Prostate gland (tissue), 2 donors: ENCODE measurements around the gene ERI3. TPM values are rescaled to one million over a fixed set of nuclear protein-coding genes. Genes with fewer than 3 reads are reported as not detected.
A peak's percentile ranks its signal among the peaks of the same experiment; 100 is the strongest.

ENCODE experiments used
- DNase-seq: peaks from one replicate; pipeline ENCODE4 v3.0.0-alpha.2; 2019; ENCODE audit warnings: low spot score
- H3K27ac ChIP-seq, 2 donors: fragments of 200-600 bp; sonication (generic); 2 replicates each; pipeline ENCODE4 v1.5.1; 2017 to 2019
- H3K27me3 ChIP-seq: fragments of 200-600 bp; sonication (generic); replicated peaks from 2 replicates; pipeline ENCODE4 v1.5.1; 2019; ENCODE audit not compliant: insufficient read depth
- H3K36me3 ChIP-seq, 2 donors: fragments of 200-600 bp; sonication (generic); 1 replicate in 1 of 2; 2 replicates in 1 of 2; pipeline versions ENCODE4 v1.5.1 to v1.8.1; 2017 to 2019
- H3K4me1 ChIP-seq: fragments of 200-600 bp; sonication (generic); replicated peaks from 2 replicates; pipeline ENCODE4 v1.5.1; 2019
- H3K4me3 ChIP-seq, 2 donors: fragments of 200-600 bp; sonication (generic); 2 replicates each; pipeline ENCODE4 v1.5.1; 2017 to 2019
- H3K9me3 ChIP-seq: fragments of 200-600 bp; sonication (generic); 2 replicates; pipeline ENCODE4 v1.5.1; 2017
- POLR2A ChIP-seq: fragments of 450-650 bp; IDR thresholded peaks from one replicate; pipeline ENCODE4 v1.6.1; 2016; ENCODE audit warnings: antibody characterized with exemption, mild to moderate bottlenecking
- POLR2AphosphoS5 ChIP-seq: sonication (generic); formaldehyde crosslinking; IDR thresholded peaks from one replicate; pipeline ENCODE4 v1.6.1; 2017; ENCODE audit warnings: antibody characterized with exemption
- WGBS: methylation state at CpG from one replicate; pipeline ENCODE4 v1.1.5; 2018; 5-methylcytosine and 5-hydroxymethylcytosine counted together
- intact Hi-C: fragments of 100-400 bp; cut with DNase I; formaldehyde crosslinking; loops from one replicate; pipeline ENCODE4 v1.14.2; 2022
- total RNA-seq, 2 donors: library from RNA; depleted of rRNA; stranded (reverse); fragments of >200 nt; gene quantifications; one replicate each; pipeline ENCODE4 v1.1.0, GENCODE V29; 2016
- TF ChIP-seq, protein P1 (sequence below), 4 experiments: fragments of 200-600 bp in 2 of 4; fragments of 450-650 bp in 2 of 4; sonication (generic) in 2 of 4; IDR thresholded peaks; 1 replicate in 3 of 4; 2 replicates in 1 of 4; pipeline ENCODE4 v1.5.1; 2016 to 2019; ENCODE audit warnings: antibody characterized with exemption in 4 of 4, mild to moderate bottlenecking in 2 of 4, moderate library complexity in 2 of 4

ERI3 gene
- total RNA-seq, 2 donors from 2014 or later: 84.0 to 114 TPM

DNA sequence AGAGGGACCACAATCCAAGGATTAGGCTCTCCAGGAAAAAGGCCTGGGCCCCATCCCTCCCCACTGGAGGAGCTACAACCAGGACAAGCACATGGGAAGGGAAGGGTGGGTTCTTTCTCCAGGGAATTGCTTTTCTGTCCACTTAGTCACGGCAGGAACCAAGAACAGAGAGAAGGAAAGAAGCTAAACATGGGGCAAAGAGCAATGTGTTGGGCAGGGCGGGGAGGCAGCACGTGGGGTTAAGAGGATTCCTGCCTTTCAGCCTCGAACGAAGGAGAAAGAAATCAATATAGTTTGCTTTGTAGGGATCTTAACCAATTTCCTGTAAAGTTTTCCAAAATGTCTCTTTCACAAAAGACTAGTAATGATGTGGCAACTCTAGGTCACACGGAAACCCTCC lies 21.7 kb downstream of the ERI3 start:
- no peaks in the 10 kb centered on the region for H3K4me1 ChIP-seq
- no peak overlapping the region for H3K27ac ChIP-seq
- no peaks in the 10 kb centered on the region for H3K9me3 ChIP-seq
- no peaks in the 10 kb centered on the region for H3K36me3 ChIP-seq
- H3K4me3 ChIP-seq: no peak overlapping the region
- intact Hi-C loops: no loop called here
- H3K27me3 ChIP-seq: no peaks in the 10 kb centered on the region
- TF ChIP-seq POLR2A (no peak), POLR2AphosphoS5 (no peak)
- TF ChIP-seq, protein P1, sequence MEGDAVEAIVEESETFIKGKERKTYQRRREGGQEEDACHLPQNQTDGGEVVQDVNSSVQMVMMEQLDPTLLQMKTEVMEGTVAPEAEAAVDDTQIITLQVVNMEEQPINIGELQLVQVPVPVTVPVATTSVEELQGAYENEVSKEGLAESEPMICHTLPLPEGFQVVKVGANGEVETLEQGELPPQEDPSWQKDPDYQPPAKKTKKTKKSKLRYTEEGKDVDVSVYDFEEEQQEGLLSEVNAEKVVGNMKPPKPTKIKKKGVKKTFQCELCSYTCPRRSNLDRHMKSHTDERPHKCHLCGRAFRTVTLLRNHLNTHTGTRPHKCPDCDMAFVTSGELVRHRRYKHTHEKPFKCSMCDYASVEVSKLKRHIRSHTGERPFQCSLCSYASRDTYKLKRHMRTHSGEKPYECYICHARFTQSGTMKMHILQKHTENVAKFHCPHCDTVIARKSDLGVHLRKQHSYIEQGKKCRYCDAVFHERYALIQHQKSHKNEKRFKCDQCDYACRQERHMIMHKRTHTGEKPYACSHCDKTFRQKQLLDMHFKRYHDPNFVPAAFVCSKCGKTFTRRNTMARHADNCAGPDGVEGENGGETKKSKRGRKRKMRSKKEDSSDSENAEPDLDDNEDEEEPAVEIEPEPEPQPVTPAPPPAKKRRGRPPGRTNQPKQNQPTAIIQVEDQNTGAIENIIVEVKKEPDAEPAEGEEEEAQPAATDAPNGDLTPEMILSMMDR (IDR thresholded peaks at IDR 0.05): no peak
- no peak for DNase-seq
- 92% methylated on average over 6 of the region's 6 CpGs for WGBS

DNA sequence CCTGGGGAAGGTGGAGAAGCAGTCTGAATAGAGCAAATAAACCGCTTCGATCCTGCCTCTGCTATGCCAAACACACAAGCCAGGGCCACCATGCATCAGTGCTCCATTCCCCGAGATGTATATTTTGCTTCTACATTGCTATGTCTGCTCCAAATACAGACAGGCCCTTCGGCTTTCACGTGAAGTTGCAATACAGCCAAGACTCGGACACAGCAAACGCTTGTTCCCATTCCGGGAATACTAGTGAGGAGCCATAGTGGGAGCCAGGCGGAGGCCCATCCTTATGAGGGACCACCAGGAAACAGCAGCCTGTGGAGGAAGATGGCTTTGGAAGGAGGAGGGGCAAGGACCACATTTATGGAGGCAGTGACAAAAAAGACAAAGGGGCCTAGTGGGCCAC lies 22.6 kb downstream of the ERI3 start:
- TF ChIP-seq, protein P1 (IDR thresholded peaks at IDR 0.05): no peak
- no peak for TF ChIP-seq POLR2AphosphoS5
- no peak for TF ChIP-seq POLR2A
- DNase-seq: no peak
- Histone ChIP-seq H3K27ac (no peak overlapping the region), H3K9me3 (no peaks in the 10 kb centered on the region), H3K4me3 (no peak overlapping the region), H3K4me1 (peaks cover 3% of the 10 kb centered on the region), H3K27me3 (no peaks in the 10 kb centered on the region), H3K36me3 (no peaks in the 10 kb centered on the region)
- WGBS: 87% methylated on average over 9 of the region's 9 CpGs
- intact Hi-C loops: no loop called here

DNA sequence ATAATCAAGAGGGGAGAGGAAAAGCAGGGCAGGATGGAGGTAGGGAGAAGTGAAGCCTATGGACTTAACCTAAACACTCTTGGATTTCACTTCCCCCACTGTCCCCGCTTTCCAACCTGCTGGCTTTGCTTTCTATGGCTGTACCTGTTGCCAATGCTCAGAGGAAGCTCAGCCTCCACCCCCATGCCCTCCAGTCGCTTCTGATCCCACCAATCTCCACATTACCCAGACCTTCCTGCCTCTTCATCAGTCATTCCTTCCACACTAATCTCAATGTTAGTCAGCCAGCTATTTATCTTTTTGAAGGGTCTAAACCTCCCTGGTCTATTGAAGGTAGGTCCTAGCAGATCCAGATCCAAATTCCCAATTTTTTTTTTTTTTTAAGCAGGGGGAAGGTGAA lies 24.1 kb downstream of the ERI3 start:
- H3K4me1 ChIP-seq: peaks cover 8% of the 10 kb centered on the region
- H3K9me3 ChIP-seq: no peaks in the 10 kb centered on the region
- no peaks in the 10 kb centered on the region for H3K36me3 ChIP-seq
- H3K4me3 ChIP-seq: no peak overlapping the region
- no peak for DNase-seq
- no peaks in the 10 kb centered on the region for H3K27me3 ChIP-seq
- H3K27ac ChIP-seq: no peak overlapping the region
- intact Hi-C loops: no loop called here
- TF ChIP-seq, protein P1 (IDR thresholded peaks at IDR 0.05): no peak
- TF ChIP-seq POLR2AphosphoS5 (no peak), POLR2A (no peak)
- 98% methylated on average over 2 of the region's 2 CpGs for WGBS

DNA sequence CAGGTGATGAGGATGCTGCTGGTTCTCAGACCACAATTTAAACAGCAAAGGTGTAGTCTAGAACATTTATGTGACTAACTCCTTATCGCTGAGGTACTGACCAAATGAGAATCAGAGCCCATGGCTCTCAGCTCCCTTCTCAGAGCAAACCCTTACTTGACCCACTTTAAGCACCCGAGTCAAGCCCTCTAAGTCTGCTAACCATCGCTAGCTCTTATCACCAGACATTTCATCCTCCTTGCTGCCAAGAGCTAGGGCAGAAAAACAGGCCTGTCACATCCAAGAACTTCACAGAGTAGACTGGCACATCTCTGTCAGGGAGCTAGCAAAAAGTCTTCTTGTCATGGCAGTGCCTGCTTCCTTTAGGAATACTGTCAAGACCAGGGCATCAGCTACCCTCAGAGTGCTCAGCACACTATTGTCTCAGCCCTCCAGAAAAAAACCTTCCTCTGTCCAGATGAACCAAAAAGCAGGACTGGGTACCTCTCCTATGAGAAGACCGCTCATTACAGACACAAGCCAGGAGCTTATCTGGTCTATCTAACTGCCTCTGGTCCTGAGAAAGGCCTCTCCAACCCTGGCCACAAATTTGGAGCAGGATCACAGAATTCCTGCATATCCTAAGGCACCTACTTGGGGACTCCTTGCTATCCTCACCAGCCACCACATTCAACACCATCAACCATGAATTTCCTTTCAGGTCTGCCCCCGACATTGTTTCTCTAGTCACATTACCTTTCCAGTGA lies 26.2 kb downstream of the ERI3 start:
- 85% methylated on average over 5 of the region's 5 CpGs for WGBS
- no peaks in the 10 kb centered on the region for H3K36me3 ChIP-seq
- H3K4me3 ChIP-seq: no peak overlapping the region
- TF ChIP-seq, protein P1 (IDR thresholded peaks at IDR 0.05): no peak
- TF ChIP-seq POLR2A: no peak
- TF ChIP-seq POLR2AphosphoS5: no peak
- H3K9me3 ChIP-seq: no peaks in the 10 kb centered on the region
- no peaks in the 10 kb centered on the region for H3K27me3 ChIP-seq
- peaks cover 8% of the 10 kb centered on the region for H3K4me1 ChIP-seq
- H3K27ac ChIP-seq: peak overlapping the region in 1 of 2 donors; percentile 35
- intact Hi-C loops: no loop called here
- DNase-seq: no peak
